HUDEP-2 (cell line): ENCODE data around the gene IFNA21.
"Not testable (repeated sequence)": the region's sequence is repeated elsewhere in the genome, so short reads cannot be mapped to it uniquely, and the experiment has no call there.

Experiments used
- DNase-seq, 76 experiments: peaks; one replicate each; lab custom pipeline; 2025; ENCODE audit not compliant: unreplicated experiment in 76 of 76; lab: John Stamatoyannopoulos, UW

The IFNA21 gene

DNA sequence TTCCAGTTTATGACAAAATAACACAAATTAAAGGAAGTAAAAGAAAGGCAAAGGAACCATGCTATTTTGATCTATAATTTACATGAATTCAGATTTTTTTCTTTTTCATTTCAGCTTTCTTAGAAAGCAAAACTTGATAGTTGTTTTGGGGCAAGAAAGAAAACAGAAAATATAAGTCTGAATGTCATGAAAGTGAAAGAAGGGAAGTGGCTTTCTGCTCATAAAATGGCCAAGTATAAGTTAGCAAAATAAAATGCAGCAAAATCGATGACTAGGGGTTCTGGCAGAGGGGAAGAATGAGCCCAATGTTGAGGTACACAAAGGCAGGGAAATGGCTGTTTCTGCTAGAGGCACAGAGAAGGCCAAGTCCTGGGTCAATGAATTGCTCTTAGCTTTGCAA lies 21.9 kb downstream of the IFNA21 start:
- DNase-seq: no peak

DNA sequence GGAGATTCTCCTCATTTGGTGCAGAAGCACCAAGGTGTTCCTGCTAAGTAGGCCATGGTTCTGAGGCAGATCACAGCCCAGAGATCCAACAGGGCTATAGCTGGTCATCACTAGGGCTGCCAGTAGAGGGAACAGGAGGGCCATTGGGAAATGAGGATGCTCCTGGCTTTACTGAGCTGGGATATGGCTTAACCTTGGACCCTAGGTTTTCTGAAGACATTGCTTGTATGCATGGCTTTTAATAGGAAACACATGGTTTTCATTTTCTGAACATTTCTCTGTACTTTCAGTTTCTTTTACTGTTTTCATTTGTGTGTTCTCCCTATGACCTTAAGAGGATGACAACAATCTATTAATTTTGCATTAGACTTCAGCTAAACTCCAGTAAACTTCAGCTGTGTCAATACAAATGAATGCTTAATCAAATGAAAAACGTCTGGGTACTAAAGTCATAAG lies 25.0 kb downstream of the IFNA21 start, which contains the start of gene IFNW1:
Gene IFNW1, minus strand, starts transcription at position 406 of the 456 bp plus-strand sequence. Its CDS starts 262 bp downstream, at position 144.
- no peak for DNase-seq

DNA sequence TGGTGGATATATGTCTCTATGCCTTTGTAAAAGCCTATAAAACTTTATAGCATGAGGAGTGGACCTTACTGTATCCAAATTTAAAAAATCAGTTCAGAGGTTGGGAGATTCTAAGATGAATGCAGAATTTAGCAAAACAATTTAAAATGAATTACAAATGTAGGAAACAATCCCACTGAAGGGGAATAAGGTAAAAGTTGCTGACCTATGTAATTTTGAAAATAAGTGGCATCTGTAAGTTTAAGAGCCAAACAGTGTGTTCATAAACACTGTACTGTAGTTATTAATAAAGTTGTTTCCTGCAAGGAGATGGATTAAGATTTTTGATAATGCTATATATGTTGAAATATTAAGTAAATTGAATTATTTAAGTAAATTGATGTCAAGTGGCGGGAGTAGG lies 29.4 kb downstream of the IFNA21 start:
- no peak for DNase-seq

DNA sequence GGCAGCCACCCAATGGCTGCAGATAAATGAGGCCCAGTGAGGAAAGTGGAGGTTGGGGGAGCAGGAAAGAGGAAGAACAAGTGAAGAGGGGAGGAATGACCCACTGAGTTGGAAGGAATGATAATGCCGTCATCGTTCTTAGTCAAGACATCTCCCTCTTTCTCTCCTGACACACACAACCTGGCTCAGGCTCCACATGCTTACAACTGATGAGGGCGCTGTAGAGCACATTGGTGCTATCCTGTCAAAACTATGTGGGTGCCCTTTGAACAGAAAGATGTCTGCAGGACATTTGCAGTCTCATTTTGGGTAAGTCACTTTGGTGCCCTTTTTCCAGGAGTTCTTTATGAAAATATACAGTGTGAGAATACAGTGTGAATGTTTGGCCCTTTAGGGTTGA lies 30.7 kb downstream of the IFNA21 start:
- no peak for DNase-seq

DNA sequence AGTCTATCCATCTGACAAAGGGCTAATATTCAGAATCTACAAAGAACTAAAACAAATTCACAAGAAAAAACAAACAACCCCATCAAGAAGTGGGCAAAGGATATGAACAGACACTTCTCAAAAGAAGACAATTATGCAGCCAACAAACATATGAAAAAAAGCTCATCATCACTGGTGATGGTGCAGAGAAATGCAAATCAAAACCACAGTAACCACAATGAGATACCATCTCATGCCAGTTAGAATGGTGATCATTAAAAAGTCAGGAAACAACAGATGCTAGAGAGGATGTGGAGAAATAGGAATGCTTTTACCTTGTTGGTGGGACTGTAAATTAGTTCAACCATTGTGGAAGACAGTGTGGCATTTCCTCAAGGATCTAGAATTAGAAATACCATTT lies 38.3 kb downstream of the IFNA21 start:
- DNase-seq: not testable (repeated sequence)

DNA sequence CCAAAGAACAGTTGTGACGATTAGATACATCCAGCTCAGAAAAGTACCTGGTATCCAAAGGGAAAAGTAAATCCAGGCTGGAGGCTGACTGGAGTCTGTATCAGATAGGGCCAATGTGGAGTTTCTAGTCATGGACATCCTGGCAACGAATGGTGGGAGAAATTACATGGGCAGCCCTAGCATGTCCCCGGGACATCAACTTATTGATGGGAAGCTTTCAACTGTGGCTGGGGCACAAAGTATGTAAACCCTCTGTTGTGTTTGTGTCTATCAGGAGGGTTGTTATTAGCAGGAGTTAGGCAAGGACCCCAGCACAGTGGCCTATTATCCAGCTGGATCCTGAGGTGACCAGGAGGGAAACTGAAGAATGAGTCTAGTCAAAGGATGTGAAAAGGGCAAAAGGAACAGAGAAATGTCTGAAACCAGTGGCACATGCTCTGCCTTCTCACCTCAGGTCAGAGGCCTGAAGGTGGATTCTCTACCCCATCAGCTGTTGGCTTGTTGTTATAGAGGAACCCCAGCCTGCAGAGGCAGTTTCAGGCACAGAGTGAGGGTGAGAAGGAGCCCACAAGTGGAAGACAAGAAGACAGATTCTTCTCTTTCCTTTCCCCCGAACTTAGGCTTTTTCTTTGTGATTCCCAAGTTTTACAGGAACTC lies 44.7 kb downstream of the IFNA21 start:
- no peak for DNase-seq

DNA sequence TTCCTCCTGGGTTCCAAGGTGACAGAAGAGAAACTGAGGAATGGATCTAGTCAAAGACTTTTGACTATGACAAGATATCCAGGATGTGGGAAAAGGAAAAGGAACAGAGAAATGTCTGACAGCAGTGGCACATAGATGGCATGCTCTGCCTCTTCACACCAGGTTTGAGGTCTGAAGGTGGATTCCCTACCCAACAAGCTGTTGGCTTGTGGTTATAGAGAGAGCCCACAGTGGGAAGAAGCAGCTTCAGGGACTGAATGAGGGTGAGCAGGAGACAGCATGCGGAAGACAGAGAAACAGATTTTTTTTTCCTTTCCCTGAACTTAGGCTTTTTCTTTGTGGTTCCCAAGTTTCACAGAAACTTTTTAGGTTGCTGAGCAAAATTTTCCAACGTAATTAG lies 45.4 kb downstream of the IFNA21 start:
- DNase-seq: no peak

DNA sequence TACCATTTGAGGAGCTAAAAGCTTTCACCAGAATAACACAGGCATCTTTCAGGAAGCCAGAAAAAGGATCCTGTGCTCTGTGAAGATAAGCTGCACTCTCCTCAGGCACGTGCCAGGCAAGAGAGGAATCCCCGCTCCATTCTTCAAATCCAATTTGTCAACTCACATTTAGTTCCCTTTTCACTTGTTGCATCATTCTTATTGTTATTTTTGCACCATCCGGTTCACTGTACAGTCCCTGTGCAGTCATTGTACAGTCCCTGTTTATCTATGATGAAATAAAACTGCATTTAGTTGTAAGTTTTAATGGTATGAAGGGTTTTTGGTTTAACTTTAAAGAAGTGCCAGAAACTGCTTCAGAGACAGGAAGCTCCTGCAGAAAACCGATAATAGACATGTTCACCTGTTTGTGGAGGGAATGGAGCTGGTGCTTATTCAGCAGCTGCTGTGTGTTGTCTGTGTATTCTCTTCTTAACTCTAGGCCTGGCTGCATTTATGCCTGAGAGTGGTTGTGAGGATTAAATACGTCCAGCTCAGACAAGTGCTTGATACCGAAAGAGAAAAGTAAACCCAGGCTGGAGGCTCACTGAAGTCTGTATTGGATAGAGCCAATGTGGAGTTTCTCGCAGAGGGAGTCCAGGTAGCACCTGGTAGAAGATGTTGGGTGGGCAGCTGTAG lies 47.2 kb downstream of the IFNA21 start:
- DNase-seq: no peak
